WTC11 (cell line): ENCODE results near the gene WDR27. TPM values are rescaled to one million over a fixed set of nuclear protein-coding genes. Genes with fewer than 3 reads are reported as not detected.

Experiments used
- ATAC-seq: fragments of 200-7000 bp; cut with Tn5 transposase; 2 replicates; pipeline ENCODE4 v1.10.0; 2021; ENCODE audit warnings: mild to moderate bottlenecking, moderate library complexity
- CTCF ChIA-PET: fragments of 300-600 bp; sonication (Branson Sonifier 250); formaldehyde crosslinking; loops from one replicate; lab custom pipeline; 2021; ENCODE audit warnings: antibody characterized with exemption; lab: Charles Lee
- POLR2A ChIA-PET: fragments of 350-600 bp; sonication (Branson Sonifier 250); formaldehyde crosslinking; loops from one replicate; lab custom pipeline; 2021; ENCODE audit warnings: antibody characterized with exemption; lab: Charles Lee
- DNase-seq: peaks from one replicate; pipeline ENCODE4 v3.0.0; 2021; ENCODE audit warnings: low spot score
- H3K27ac Mint-ChIP-seq: 2 replicates; pipeline ENCODE4 v1.8.0; 2021; ENCODE audit warnings: mixed read lengths
- H3K27me3 Mint-ChIP-seq: 2 replicates; pipeline ENCODE4 v1.8.0; 2021; ENCODE audit warnings: low read depth, mild to moderate bottlenecking, moderate library complexity, mixed read lengths
- H3K36me3 Mint-ChIP-seq: 2 replicates; pipeline ENCODE4 v1.8.0; 2021; ENCODE audit warnings: mixed read lengths
- H3K4me1 Mint-ChIP-seq: 2 replicates; pipeline ENCODE4 v1.8.0; 2022; ENCODE audit warnings: mixed read lengths
- H3K4me3 Mint-ChIP-seq: 2 replicates; pipeline ENCODE4 v1.8.0; 2021; ENCODE audit warnings: mild to moderate bottlenecking, moderate library complexity, mixed read lengths
- H3K9me3 Mint-ChIP-seq: 2 replicates; pipeline ENCODE4 v1.8.0; 2021; ENCODE audit warnings: mixed read lengths
- CREB1 ChIP-seq: sonication (generic); formaldehyde crosslinking; IDR thresholded peaks from 2 replicates; pipeline ENCODE4 v1.8.0; 2023; ENCODE audit warnings: mild to moderate bottlenecking, missing genetic modification reagents
- E2F5 ChIP-seq: sonication (generic); formaldehyde crosslinking; IDR thresholded peaks from 2 replicates; pipeline ENCODE4 v1.8.1; 2022; ENCODE audit warnings: mild to moderate bottlenecking, moderate library complexity, missing genetic modification reagents
- FOXK1 ChIP-seq: sonication (generic); formaldehyde crosslinking; IDR thresholded peaks from 2 replicates; pipeline ENCODE4 v1.8.0; 2022; ENCODE audit warnings: mild to moderate bottlenecking, moderate library complexity, missing genetic modification reagents
- FOXP4 ChIP-seq: sonication (generic); formaldehyde crosslinking; IDR thresholded peaks from 2 replicates; pipeline ENCODE4 v1.8.0; 2022; ENCODE audit warnings: mild to moderate bottlenecking, missing genetic modification reagents
- GTF2I ChIP-seq: fragments of 250-450 bp; sonication (Bioruptor Pico); conservative IDR thresholded peaks from 2 replicates; pipeline ENCODE4 v1.4.0; 2021; ENCODE audit warnings: mild to moderate bottlenecking
- HMGXB4 ChIP-seq: sonication (generic); formaldehyde crosslinking; IDR thresholded peaks from 2 replicates; pipeline ENCODE4 v1.8.1; 2023; ENCODE audit warnings: mild to moderate bottlenecking, moderate library complexity, missing genetic modification reagents
- MAX ChIP-seq: sonication (generic); formaldehyde crosslinking; IDR thresholded peaks from 2 replicates; pipeline ENCODE4 v1.8.0; 2022; ENCODE audit warnings: mild to moderate bottlenecking, missing genetic modification reagents
- MYBL2 ChIP-seq: sonication (generic); formaldehyde crosslinking; IDR thresholded peaks from 2 replicates; pipeline ENCODE4 v1.8.1; 2023; ENCODE audit warnings: mild to moderate bottlenecking, moderate library complexity, missing genetic modification reagents
- NR1H2 ChIP-seq: sonication (generic); formaldehyde crosslinking; IDR thresholded peaks from 2 replicates; pipeline ENCODE4 v1.9.0; 2021; ENCODE audit warnings: mild to moderate bottlenecking, moderate library complexity, missing genetic modification reagents
- NR3C1 ChIP-seq: sonication (generic); formaldehyde crosslinking; conservative IDR thresholded peaks from 2 replicates; pipeline ENCODE4 v1.8.1; 2023; ENCODE audit warnings: low read depth, mild to moderate bottlenecking, missing genetic modification reagents
- OVOL2 ChIP-seq: fragments of 250-450 bp; sonication (Bioruptor Pico); IDR thresholded peaks from 2 replicates; pipeline ENCODE4 v1.9.0; 2021; ENCODE audit warnings: mild to moderate bottlenecking, borderline replicate concordance
- SMAD3 ChIP-seq: sonication (generic); formaldehyde crosslinking; IDR thresholded peaks from 2 replicates; pipeline ENCODE4 v1.8.0; 2022; ENCODE audit warnings: missing genetic modification reagents, mild to moderate bottlenecking, borderline replicate concordance
- SP1 ChIP-seq: sonication (generic); formaldehyde crosslinking; conservative IDR thresholded peaks from 2 replicates; pipeline ENCODE4 v1.8.1; 2022; ENCODE audit warnings: missing genetic modification reagents
- TEAD4 ChIP-seq: sonication (generic); formaldehyde crosslinking; IDR thresholded peaks from 2 replicates; pipeline ENCODE4 v1.8.0; 2022; ENCODE audit warnings: mild to moderate bottlenecking, missing genetic modification reagents
- TP53 ChIP-seq: sonication (generic); formaldehyde crosslinking; IDR thresholded peaks from 2 replicates; pipeline ENCODE4 v1.8.1; 2023; ENCODE audit warnings: mild to moderate bottlenecking, missing genetic modification reagents
- USF1 ChIP-seq: sonication (generic); formaldehyde crosslinking; IDR thresholded peaks from 2 replicates; pipeline ENCODE4 v1.8.0; 2022; ENCODE audit warnings: mild to moderate bottlenecking, missing genetic modification reagents
- ZNF263 ChIP-seq: sonication (generic); formaldehyde crosslinking; IDR thresholded peaks from 2 replicates; pipeline ENCODE4 v1.8.1; 2022; ENCODE audit warnings: low read depth, mild to moderate bottlenecking, moderate library complexity, missing genetic modification reagents
- ZNF671 ChIP-seq: fragments of 250-450 bp; sonication (Bioruptor Pico); IDR thresholded peaks from 2 replicates; pipeline ENCODE4 v1.8.0; 2021; ENCODE audit warnings: mild to moderate bottlenecking
- total RNA-seq: library from RNA; stranded (reverse); gene quantifications from 3 replicates; pipeline ENCODE4 v1.2.3, GENCODE V29; 2021

Gene WDR27
- total RNA-seq, 1 experiment from 2014 or later, result 126 TPM

- TF ChIP-seq FOXP4 (CRISPR knock-in tag) (peak; percentile 67; the same call in 1 of the 2 replicates), NR3C1 (CRISPR knock-in tag) (0 out of 2 replicates have a peak, but pooled peaks have one; percentile 59), TP53 (peak; percentile 60; the same call in 1 of the 2 replicates), ZNF263 (no peak), MYBL2 (peak; percentile 86), MAX (CRISPR knock-in tag) (peak; percentile 89), HMGXB4 (CRISPR knock-in tag) (peak; percentile 86; the same call in 1 of the 2 replicates), ZNF671 (CRISPR knock-in tag) (no peak), USF1 (CRISPR knock-in tag) (peak; percentile 22; the same call in 1 of the 2 replicates), FOXK1 (CRISPR knock-in tag) (peak; percentile 75), CREB1 (CRISPR knock-in tag) (peak; percentile 36; the same call in 1 of the 2 replicates), SMAD3 (CRISPR knock-in tag) (0 out of 2 replicates have a peak, but pooled peaks have one; percentile 55), NR1H2 (CRISPR knock-in tag) (no peak), SP1 (CRISPR knock-in tag) (peak; percentile 42; the same call in 1 of the 2 replicates), OVOL2 (CRISPR knock-in tag) (no peak), E2F5 (CRISPR knock-in tag) (0 out of 2 replicates have a peak, but pooled peaks have one; percentile 23), TEAD4 (CRISPR knock-in tag) (0 out of 2 replicates have a peak, but pooled peaks have one; percentile 12), GTF2I (CRISPR knock-in tag) (no peak)
These were observed 22.8 kb upstream of the WDR27 start, which contains the start of gene PHF10 (continued) for GRCh38 chr6:169724494-169725124.

- H3K4me1 Mint-ChIP-seq, result peaks cover 40% of the 10 kb centered on the region
- CTCF ChIA-PET, result no interaction called here
- TF ChIP-seq FOXP4 (CRISPR knock-in tag), result 0 out of 2 replicates have a peak, but pooled peaks have one; percentile 45
- TF ChIP-seq NR3C1 (CRISPR knock-in tag), result no peak
- TF ChIP-seq, all 79 proteins: peak for 1
- Mint-ChIP-seq H3K27me3 (peaks cover 8% of the 10 kb centered on the region), H3K4me3 (peak overlapping the region; percentile 46; the same call in 1 of the 2 replicates), H3K36me3 (no peaks in the 10 kb centered on the region), H3K9me3 (no peaks in the 10 kb centered on the region), H3K27ac (no peak overlapping the region)
- peak; percentile 39 for ATAC-seq
- DNase-seq, result peak; percentile 60
- POLR2A ChIA-PET, result interaction anchor here (0.8 to 2.4 kb wide), 2 partner anchors 23 to 27 kb away, joined by 3 to 14 read pairs; partner anchors contain the start of genes C6orf120, DYNLT2, ERMARD and WDR27
These were observed 22.2 kb upstream of the WDR27 start for GRCh38 chr6:169723991-169724493.
